Ovary (tissue), 10 donors: ENCODE results near the gene SMC3. TPM values are rescaled to one million over a fixed set of nuclear protein-coding genes. Genes with fewer than 3 reads are reported as not detected.

ENCODE experiments used
- DNase-seq, 5 donors: peaks; one replicate each; pipeline ENCODE4 v3.0.0-alpha.2; 2019 to 2020
- H3K27ac ChIP-seq, 2 donors: fragments of 200-600 bp; one replicate each; pipeline versions ENCODE4 v1.5.1 to v1.8.0; 2019 to 2022
- H3K27me3 ChIP-seq: fragments of 200-600 bp; one replicate; pipeline ENCODE4 v1.8.0; 2022
- H3K36me3 ChIP-seq: fragments of 200-600 bp; sonication (generic); one replicate; pipeline ENCODE4 v1.5.1; 2019
- H3K4me1 ChIP-seq: one replicate; pipeline ENCODE4 v1.8.1; 2013; ENCODE audit warnings: mild to moderate bottlenecking, moderate library complexity; ENCODE audit not compliant: insufficient read depth
- H3K4me3 ChIP-seq: fragments of 200-600 bp; sonication (generic); one replicate; pipeline ENCODE4 v1.5.1; 2017
- H3K9me3 ChIP-seq, 2 donors: fragments of 200-600 bp in 1 of 2; sonication (generic) in 1 of 2; one replicate each; pipeline versions ENCODE4 v1.5.1 to v1.8.1; 2013 to 2019; ENCODE audit warnings: mild to moderate bottlenecking in 1 of 2, moderate library complexity in 1 of 2
- CTCF ChIP-seq, 3 donors: fragments of 450-650 bp in 2 of 3; fragments of 200-600 bp in 1 of 3; IDR thresholded peaks; one replicate each; pipeline versions ENCODE4 v1.5.1 to v1.8.0; 2016 to 2022; ENCODE audit warnings: antibody characterized with exemption in 3 of 3, mild to moderate bottlenecking in 1 of 3
- EP300 ChIP-seq: sonication (generic); formaldehyde crosslinking; IDR thresholded peaks from one replicate; pipeline ENCODE4 v1.6.1; 2017; ENCODE audit warnings: antibody characterized with exemption
- POLR2A ChIP-seq: fragments of 450-650 bp; IDR thresholded peaks from one replicate; pipeline ENCODE4 v1.6.1; 2017; ENCODE audit warnings: antibody characterized with exemption, mild to moderate bottlenecking, moderate library complexity
- WGBS, 3 donors: extraction: QIAGEN DNeasy Blood & Tissue Kit in 1 of 3; methylation state at CpG; one replicate each; pipeline versions ENCODE4 v1.1.5 to v1.1.7; 2013 to 2017; 5-methylcytosine and 5-hydroxymethylcytosine counted together
- intact Hi-C, 4 donors: fragments of 100-400 bp; cut with DNase I; formaldehyde crosslinking; loops; one replicate each; pipeline versions ENCODE4 v1.11.0 to v1.15.1; 2022 to 2023
- long read RNA-seq, 3 donors: library from polyadenylated mRNA in 2 of 3; unstranded in 2 of 3; transcript quantifications; one replicate each; pipeline ENCODE4 v2.0.0 and lab custom pipeline, GENCODE V29; 2021 to 2026
- polyA plus RNA-seq, 2 donors: library from polyadenylated mRNA; stranded (reverse); fragments of 200-250 nt in 1 of 2; fragments of 350-450 nt in 1 of 2; fragmentation: Illumina TruSeq in 1 of 2; extraction: RNeasy Lipid Tissue Mini Kit (QIAGEN cat#74804) in 1 of 2; gene quantifications; one replicate each; pipeline ENCODE4 v1.2.3, GENCODE V29; 2013 to 2014
- total RNA-seq, 7 donors: library from RNA; depleted of rRNA in 2 of 7; stranded (reverse); fragments of >200 nt in 2 of 7; fragmentation: NEBNext Ultra II Directional in 3 of 7; extraction: Animal tissue kit (Norgen Biotek cat#: 25700) in 3 of 7; gene quantifications; one replicate each; pipeline versions ENCODE4 v1.1.0 to v1.2.4, GENCODE V29; 2016 to 2023
- donor health status: DM: no; HTN: no; CAD: no; lungs with moderate emphysema.
- donor health status: DM: no; HTN: no; CAD: no.
- donor health status: Bipolar disorder and iron deficiency.
- donor health status: DM: yes; HTN: yes; CAD: no.
- donor health status: DM: no; HTN: no; CAD: no.
- donor health status: DM: yes; HTN: yes; CAD: no.

SMC3 gene
- 10 to 100 TPM; 23.1 to 49.1 (median 38.3) TPM for total RNA-seq
- polyA plus RNA-seq: 10 to 100 TPM; 31.5 to 32.4 TPM
- long read RNA-seq, donor 1, partial matches to known transcripts: 82 of 87 reads
- long read RNA-seq, donor 1, other reads (novel, unspliced or antisense): 5 of 87 reads
- long read RNA-seq, donor 2, full-length matches to known transcripts: 15 of 270 reads
- long read RNA-seq, donor 2, partial matches to known transcripts: 255 of 270 reads
- long read RNA-seq, donor 2, other reads (novel, unspliced or antisense): 0 of 270 reads
- long read RNA-seq, donor 3, full-length matches to known transcripts: 92 of 98 reads
- long read RNA-seq, donor 3, partial matches to known transcripts: 6 of 98 reads
- long read RNA-seq, donor 3, other reads (novel, unspliced or antisense): 0 of 98 reads

DNA sequence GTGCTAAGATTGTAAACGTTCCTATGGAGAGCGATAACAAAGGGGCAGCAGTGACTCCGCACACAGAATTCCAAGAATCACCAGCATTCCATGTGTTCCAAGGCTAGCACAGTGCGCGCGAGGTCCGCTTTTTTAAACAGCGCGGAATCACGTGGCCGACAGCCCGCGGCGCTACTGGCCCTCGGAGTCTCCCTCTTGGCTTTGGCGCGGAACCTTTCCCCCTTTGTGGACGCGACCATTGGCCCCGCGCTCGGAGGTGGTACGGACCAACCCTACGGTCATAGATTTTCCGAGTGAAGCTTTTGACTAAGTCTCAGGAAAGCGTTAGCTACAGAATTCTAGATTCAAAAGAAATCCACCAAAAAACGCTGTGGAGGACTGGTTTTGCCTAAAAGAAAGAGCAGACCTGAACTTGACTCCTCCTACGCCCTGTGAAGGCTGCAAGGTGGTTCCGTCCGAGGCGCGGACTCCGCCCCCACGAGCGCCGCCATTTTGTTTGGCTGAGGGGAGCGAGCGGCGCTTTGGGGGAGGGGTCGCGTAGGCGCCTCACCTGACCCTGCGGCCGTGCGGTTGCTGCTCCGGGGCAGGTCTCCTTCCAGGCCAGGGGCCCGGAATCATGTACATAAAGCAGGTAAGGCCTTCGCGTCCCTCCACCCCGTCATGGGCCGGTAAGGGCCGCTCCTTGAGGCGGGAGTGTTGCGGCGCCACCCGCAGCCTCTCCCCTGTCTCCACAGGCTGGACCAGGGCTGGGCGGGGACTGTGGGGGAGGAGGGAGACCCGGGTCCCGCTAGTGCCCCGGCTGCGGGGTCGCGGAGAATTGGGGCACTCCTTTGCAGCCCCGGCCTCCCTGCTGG lies at the start of gene SMC3:
SMC3 (plus strand) TSS at position 495 of the 854 bp plus-strand sequence; CDS start at position 617, 122 bp downstream.
- Histone ChIP-seq H3K36me3 (no peaks in the 10 kb centered on the region), H3K4me3 (peak within 1 kb of the TSS; percentile 98), H3K27me3 (no peaks in the 10 kb centered on the region), H3K4me1 (peaks cover 4% of the 10 kb centered on the region), H3K9me3 (no peaks in the 10 kb centered on the region), H3K27ac (peak within 1 kb of the TSS; percentile 83 to 89)
- DNase-seq: peak; percentile 90 to 94 (median 91)
- 0% methylated on average over 59 to 64 of the region's 64 CpGs for WGBS, 3 donors
- TF ChIP-seq CTCF (IDR thresholded peaks at IDR 0.05) (no peak), POLR2A (peak; percentile 65)
- intact Hi-C loops: no loop called here

- TF ChIP-seq POLR2A (no peak), EP300 (no peak), CTCF (IDR thresholded peaks at IDR 0.05) (no peak)
- H3K27me3 ChIP-seq: no peaks in the 10 kb centered on the region
- no peaks in the 10 kb centered on the region for H3K36me3 ChIP-seq
- no peak overlapping the region for H3K4me3 ChIP-seq
- DNase-seq: no peak
- intact Hi-C loops: no loop called here
- no peaks in the 10 kb centered on the region for H3K9me3 ChIP-seq
- no peak overlapping the region for H3K27ac ChIP-seq
- WGBS, 3 donors: 86 to 96% (median 92%) methylated on average over 4 of the region's 4 CpGs
- no peaks in the 10 kb centered on the region for H3K4me1 ChIP-seq
Measured at GRCh38 chr10:110522365-110522988, 45.0 kb upstream of the SMC3 start.

GRCh38 chr10:110523736-110524135 lies 43.8 kb upstream of the SMC3 start:
- Histone ChIP-seq H3K4me3 (no peak overlapping the region), H3K36me3 (no peaks in the 10 kb centered on the region), H3K4me1 (no peaks in the 10 kb centered on the region), H3K27ac (no peak overlapping the region), H3K9me3 (no peaks in the 10 kb centered on the region), H3K27me3 (no peaks in the 10 kb centered on the region)
- DNase-seq: no peak
- 62 to 78% (median 68%) methylated on average over 3 of the region's 3 CpGs for WGBS, 3 donors
- TF ChIP-seq EP300 (no peak), CTCF (IDR thresholded peaks at IDR 0.05) (no peak), POLR2A (no peak)
- intact Hi-C loops: no loop called here

DNA sequence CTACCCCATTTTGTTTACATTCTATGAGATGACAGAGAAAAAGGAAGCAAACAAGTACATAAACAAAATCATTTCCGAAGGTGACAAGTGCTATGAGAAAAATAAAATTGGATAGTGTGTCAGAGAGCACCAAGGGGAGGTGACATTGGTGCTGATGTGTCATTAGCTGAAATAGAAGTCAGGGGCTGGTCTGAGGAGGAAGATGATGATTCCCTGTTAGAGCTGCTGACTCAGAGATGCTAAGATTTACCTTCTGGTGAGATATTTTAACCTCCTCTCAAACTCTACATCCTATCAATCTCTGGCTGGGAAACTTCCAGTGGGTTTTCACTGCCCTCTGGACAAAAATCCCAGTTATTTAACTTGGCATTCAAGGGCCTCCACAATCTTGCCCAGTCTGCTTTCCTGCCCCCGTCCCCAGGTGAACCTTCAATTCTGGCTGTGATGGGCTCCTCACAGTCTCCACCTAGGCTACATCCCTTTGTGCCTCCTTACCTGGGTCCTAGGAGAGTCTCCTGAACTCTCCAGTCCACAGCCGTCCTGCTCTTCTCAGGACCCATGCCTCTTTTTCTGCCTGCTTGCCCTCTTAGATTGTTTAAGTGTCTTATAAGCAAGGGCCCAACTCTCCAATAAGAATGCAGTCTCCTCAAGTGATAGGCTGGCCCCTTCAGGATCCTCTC lies 43.2 kb upstream of the SMC3 start:
- TF ChIP-seq CTCF (IDR thresholded peaks at IDR 0.05) (no peak), POLR2A (no peak), EP300 (no peak)
- intact Hi-C loops: no loop called here
- WGBS, 3 donors: 84 to 95% (median 91%) methylated on average over 3 of the region's 3 CpGs
- H3K9me3 ChIP-seq: no peaks in the 10 kb centered on the region
- DNase-seq: no peak
- H3K4me3 ChIP-seq: no peak overlapping the region
- H3K4me1 ChIP-seq: no peaks in the 10 kb centered on the region
- H3K36me3 ChIP-seq: no peaks in the 10 kb centered on the region
- H3K27ac ChIP-seq: no peak overlapping the region
- no peaks in the 10 kb centered on the region for H3K27me3 ChIP-seq
